GM11168 (cell line): ENCODE measurements around the gene CNKSR2.

Source experiments
- in situ Hi-C: fragments of 300-500 bp; cut with MboI; formaldehyde crosslinking; loops from one replicate; pipeline ENCODE4 v1.12.0; 2022; ENCODE audit warnings: low sequenced_read_pairs; ENCODE audit not compliant: unreplicated experiment

Gene CNKSR2

GRCh38 chrX:21586001-21586400 is 211.8 kb downstream of the CNKSR2 start:
- in situ Hi-C loops: no loop called here

GRCh38 chrX:21590012-21590776 is 216.0 kb downstream of the CNKSR2 start:
- in situ Hi-C loops: no loop called here

- in situ Hi-C loops: no loop called here
Observed at GRCh38 chrX:21606002-21606401, 231.8 kb downstream of the CNKSR2 start.

DNA sequence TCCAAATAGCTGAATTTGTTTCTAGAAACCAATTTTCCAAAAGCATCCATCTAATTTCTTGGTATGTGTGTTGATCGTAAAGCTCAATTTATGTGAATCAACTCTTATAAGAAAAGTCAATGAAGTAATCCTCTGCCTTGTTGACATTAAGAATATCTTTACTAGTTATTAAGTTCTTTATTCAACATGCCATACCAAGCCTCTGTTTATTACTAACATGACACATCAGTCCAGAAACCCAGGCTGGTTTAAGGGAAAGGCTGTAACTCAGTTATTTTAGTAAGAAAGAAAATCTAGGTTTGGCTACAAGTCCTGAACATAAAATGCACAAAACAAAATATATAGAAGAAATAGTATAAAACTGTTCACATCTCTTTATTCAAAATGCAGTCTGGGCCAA is 235.9 kb downstream of the CNKSR2 start:
- in situ Hi-C loops: no loop called here

- in situ Hi-C loops: no loop called here
Observed at GRCh38 chrX:21612154-21612553, 237.9 kb downstream of the CNKSR2 start.

- in situ Hi-C loops: no loop called here
Observed at GRCh38 chrX:21616386-21616785, 242.2 kb downstream of the CNKSR2 start.

DNA sequence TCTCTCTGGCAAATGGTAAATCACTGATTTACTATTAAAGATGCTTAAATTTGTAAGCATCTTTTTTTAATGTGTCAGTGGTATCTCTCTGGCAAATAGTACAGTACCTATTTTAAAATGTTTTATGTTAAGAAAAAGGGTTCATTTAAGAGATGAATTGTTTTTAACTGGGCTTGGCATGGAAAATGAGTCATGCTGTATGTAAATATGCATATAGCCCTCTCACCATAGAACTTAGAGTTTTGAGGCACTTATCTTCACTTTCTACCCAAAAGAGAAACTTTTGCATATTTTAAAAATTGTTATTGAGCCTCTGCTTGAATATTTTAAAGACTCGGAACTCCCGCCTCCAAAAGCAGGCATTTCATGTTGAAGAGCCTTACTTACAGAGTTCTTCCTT is 246.0 kb downstream of the CNKSR2 start:
- in situ Hi-C loops: no loop called here

- in situ Hi-C loops: no loop called here
Observed at GRCh38 chrX:21623778-21624501, 249.7 kb downstream of the CNKSR2 start.

DNA sequence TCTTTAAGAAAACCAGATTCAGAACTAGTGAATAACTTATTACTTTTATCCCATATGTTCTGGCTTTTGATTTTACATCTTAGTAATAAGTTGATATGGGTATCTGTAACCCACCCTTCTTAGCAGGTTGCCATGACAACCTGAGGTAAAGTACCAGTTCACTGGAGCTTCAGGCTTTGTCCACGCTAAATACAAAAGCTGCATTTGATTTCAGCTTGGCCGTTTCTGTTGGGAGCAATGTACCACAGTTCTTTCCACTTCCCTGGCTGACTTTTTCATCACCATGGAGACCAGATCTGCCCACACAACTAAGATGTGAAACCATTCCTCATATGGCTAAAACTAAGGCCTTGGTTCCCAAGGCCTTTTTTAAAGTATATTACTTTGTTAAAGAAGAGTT is 257.8 kb downstream of the CNKSR2 start:
- in situ Hi-C loops: no loop called here

GRCh38 chrX:21638311-21638710 is 264.1 kb downstream of the CNKSR2 start:
- in situ Hi-C loops: no loop called here

GRCh38 chrX:21639775-21640174 is 265.6 kb downstream of the CNKSR2 start:
- in situ Hi-C loops: no loop called here

- in situ Hi-C loops: no loop called here
Observed at GRCh38 chrX:21645431-21645830, 271.2 kb downstream of the CNKSR2 start.

DNA sequence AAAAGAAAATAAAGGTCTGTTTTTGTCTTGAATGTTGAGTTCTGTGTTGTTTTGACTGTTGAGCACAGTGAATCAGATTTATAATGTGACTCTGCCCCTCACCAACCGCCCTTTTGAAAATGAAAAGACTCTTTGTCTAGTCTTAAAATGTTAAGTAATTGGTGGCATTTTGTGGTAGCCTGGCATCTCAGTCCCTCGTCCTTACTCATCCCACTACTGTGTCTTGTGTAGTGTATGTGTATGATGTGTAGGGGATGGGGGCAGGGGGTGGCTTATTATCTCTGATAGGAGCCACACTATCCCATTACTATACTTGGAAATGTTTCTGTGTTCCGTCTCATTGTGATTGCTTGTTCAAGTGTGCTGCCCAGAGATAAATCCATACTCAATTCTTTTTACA is 271.7 kb downstream of the CNKSR2 start:
- in situ Hi-C loops: no loop called here

- in situ Hi-C loops: no loop called here
Observed at GRCh38 chrX:21655901-21656586, 281.8 kb downstream of the CNKSR2 start.

DNA sequence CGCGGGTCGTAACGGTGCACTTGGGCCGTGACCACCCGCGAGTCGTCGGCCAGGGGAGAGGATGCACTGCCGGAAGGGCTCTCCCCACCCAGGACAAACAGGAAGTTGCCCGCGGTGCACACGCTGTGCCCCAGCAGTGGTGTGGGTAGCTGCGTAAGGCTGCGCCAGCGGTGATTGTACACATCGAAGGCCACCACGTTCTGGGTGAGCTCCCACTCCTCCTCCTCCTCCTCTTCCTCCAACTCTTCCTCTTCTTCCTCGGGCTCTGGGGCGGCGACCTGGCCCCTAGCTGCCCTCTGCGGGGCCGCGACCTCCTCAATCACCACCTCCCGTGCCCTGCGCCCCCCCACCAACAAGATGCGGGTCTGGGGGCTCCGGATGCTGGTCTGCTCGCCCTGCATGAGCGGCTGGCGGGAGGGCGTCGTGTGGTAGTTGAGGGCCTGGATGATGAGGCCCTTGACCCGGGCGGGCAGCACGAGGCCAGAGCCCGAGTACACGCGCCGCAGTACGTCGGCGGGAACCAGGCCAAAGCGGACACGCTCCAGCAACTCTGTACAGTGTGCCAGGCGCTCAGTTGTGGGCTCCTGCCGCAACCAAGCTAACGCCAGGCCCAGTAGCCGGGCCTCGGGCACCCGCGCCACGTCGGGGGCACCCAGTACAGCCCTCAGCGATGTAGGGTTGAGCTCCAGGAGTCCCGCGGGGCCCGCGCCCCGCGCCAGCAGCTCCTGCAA is 282.5 kb downstream of the CNKSR2 start:
- in situ Hi-C loops: no loop called here

DNA sequence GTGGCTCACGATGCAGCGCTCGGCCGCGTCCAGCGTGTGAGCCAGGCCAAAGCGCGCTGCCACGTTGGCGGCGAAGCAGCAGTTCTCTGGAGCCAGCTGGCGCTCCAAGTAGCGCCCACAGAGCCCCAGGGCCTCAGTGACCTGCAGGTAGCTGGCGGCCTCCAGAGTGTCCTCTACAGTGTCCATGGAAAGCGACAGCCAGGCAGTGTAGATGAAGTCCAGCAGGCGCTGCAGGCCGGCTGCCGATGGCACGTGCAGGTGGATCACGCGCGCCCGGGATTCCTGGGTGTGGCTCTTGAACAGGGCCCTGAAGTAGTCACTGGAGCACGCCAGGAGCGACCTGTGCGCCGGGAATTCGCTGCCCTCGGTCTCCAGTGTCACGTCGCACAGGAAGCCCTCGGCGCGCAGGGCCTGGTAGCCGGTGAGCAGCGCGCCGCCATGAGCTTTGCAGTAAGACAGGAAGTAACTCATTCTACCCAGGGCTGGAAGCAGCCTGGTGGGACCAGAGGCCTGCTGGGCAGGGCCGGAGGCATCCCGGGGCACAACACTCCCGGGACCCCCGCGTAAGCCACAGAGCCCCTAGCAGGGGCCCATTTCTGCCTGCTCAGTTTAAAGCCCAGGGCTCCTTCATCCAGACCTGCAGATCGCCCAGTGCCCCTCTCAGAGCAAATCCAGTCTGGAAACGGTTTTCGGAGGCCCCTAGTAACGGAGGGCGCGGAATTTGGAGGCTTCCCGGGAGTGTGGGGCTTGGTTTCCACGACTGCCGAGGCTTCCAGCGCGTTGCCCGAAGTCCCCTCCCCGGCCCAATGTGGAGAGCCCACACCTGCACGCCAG is 283.3 kb downstream of the CNKSR2 start:
- in situ Hi-C loops: no loop called here

- in situ Hi-C loops: no loop called here
Observed at GRCh38 chrX:21658152-21658737, 284.0 kb downstream of the CNKSR2 start, which contains the start of gene KLHL34. Gene KLHL34 (minus strand): TSS chrX:21658330. CDS start chrX:21657788, 542 bp downstream.

GRCh38 chrX:21658746-21659145 is 284.5 kb downstream of the CNKSR2 start:
- in situ Hi-C loops: no loop called here

DNA sequence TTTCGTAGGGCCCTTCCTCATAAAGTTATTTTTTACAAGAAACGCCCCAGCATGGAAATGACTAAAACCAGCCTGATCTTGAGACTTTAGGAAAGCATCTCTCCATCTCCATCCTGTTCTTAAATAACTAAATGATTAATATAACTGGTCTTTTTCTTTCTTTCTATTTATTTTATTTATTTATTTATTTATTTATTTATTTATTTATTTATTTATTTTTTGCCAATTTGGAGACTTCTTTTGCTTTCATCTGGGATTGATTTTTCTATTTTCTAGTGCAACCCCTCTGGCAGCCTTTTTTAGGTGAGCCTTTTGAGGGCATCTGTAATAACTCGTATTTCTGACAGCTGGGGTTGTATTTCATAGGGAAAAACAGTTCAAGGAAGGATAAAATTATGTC is 285.1 kb downstream of the CNKSR2 start:
- in situ Hi-C loops: no loop called here
